Limb (tissue), 2 donors: Measurements from ENCODE around the gene POLR2L.

Experiments
- DNase-seq, 2 donors: peaks; one replicate each; pipeline ENCODE4 v3.0.0-alpha.2; 2016; ENCODE audit errors: extremely low spot score in 2 of 2

The POLR2L gene

DNA sequence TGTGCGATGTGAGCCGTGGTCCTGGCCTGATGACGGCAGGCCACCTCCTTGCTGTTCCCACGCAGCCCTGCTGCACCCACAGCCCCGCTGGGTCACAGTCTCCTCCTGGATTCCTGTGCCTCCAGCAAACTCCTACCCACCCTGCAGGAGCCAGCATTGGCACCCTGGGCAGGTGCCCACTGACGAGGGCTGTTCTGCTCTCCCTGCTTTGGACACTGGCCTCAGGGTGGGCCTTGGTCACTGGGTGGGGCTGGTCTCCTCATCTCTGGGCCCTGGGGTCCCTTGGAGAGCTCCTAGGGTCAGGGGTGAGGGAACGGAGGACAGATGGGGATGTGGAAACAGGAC is 13.0 kb upstream of the POLR2L start:
- DNase-seq, result no peak

DNA sequence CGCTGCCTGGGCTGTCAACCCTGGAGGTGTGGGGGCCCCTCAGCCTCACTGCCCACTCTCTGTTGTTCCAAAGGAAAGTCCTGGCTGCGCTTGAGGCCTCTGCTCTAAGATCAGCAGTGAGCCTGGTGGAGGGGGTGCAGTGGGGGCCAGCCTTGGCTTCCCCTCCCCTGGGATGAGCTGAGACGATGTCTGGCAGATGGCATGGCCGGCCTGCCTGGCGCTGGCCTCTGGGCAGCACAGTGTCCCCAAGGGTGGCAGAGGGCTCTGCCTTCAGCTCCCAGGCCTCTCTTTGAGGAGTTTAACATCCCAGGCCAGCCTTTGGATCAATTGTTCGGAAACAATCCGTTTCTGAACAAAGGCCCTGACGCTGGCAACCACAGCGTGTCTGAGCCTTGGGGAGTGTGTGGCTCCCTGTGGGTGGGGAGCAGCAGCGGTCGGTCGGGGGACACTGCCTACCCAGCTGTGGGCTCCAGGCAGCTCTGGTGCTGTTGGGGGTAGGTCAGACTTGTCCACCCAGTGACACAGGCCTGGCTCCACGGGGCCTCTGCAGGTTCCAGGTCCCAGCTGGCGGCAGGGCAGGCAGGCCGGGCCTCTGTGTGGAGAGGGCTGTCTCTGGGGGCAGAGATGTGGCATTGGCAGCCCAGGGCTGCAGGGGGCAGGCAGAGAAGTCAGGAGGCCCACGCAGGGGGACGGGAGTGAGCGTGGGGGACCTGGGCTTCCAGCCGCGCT is 12.4 kb upstream of the POLR2L start:
- DNase-seq, result no peak

DNA sequence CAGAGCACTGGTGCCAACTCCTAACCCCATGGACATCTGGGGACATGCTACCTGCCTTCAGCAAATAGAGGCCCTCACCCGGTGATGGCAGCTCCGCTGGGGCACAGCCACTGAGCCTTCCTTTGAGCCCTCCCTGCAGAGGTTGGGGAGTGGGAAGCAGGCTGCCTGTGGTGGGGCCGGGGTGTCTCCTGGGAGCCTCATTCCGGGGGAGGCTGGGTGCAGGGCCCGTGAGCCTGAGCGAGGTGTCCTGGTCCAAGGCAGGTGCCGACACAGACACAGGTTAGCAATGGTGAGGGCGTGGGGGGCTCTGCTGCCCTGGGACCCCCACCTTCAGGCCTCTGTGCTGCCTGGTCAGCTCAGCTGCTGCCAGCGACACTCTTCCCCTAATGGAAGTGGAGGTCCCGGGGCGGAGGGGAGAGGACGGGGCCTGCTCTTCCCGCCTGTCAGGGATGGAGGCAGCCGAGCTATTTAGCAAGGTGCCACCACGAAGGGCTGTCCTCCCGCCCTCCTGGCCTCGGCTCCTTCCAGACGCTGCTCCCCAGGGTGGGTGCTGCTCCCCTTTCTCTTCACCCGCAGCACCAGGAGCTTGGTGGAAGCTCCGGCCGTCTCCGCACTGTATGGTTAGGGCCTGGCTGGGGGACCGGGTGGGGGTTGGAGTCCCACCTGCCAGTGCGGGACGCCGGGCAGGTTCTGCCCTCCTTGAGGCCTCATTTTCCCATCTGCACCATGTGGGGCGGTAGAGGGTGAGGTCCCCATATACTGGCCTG is 11.5 kb upstream of the POLR2L start:
- no peak for DNase-seq

DNA sequence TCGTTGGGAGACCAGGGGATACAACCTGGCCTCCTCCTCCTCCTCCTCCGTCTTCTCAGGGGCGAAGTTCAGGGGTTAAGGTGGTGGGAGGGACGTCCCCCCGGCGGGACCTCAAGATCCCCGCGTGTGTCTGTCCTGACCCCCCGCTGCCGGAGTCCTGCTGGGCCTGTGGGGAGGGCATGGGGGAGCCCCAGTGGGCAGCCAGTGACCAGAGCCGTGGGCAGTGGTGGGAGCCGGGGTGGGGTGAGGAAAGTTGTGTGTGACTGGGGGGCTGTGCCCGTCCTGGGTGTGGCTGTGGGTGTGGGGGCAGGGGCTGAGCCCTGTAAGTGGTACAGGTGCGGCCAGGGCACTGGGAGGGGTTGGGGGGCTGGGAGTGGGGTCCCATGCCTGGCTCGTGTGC is 10.4 kb upstream of the POLR2L start:
- DNase-seq, result no peak

DNA sequence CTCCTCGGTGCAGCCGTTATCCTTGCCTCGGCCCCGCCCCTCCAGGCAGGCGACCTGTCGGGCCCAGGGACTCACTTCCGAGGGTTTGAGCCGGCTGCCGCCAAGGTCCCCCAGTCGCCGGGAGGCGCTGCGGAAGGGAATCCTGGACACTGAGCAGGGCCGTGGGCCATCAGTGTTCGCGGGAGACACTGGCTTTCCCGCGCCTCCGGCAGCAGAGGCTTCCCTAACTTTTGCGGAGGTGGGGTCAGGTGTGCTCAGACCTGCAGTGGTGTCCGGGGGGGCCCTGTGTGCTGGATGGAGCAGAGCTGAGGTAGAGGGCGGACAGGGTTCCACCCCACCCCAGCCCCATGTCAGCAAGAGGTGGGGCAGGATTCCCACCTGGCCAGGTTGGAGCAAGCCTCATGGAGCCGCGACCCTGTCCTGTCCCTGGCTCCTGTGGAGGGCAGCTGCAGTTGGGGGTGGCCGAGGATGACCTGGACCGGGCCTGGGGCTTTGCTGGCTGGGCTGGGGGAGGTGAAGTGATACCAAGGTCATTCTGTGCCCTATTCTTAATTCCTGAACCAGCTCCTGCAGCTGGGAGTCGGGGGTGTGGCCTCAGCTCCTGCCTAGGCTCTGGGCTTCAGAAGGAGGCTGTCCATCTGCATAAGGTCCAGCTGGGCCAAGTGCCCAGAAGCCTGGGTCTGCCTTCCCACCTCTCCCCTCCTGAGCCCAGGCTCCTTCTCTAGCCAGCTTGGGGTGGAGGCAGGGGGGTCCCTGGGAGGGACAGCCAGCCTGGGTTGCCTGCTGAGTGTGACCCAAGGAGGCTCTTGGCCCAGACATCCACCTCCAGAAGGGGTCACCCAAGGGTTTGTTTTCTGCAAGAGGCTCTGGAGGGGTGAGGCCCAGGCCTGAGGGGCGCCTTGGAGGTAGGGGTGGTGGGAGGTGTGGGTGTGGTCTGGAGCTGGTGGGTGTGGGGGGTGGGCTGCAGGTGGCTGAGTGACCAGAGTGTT is 8.7 kb upstream of the POLR2L start:
- DNase-seq, result no peak

DNA sequence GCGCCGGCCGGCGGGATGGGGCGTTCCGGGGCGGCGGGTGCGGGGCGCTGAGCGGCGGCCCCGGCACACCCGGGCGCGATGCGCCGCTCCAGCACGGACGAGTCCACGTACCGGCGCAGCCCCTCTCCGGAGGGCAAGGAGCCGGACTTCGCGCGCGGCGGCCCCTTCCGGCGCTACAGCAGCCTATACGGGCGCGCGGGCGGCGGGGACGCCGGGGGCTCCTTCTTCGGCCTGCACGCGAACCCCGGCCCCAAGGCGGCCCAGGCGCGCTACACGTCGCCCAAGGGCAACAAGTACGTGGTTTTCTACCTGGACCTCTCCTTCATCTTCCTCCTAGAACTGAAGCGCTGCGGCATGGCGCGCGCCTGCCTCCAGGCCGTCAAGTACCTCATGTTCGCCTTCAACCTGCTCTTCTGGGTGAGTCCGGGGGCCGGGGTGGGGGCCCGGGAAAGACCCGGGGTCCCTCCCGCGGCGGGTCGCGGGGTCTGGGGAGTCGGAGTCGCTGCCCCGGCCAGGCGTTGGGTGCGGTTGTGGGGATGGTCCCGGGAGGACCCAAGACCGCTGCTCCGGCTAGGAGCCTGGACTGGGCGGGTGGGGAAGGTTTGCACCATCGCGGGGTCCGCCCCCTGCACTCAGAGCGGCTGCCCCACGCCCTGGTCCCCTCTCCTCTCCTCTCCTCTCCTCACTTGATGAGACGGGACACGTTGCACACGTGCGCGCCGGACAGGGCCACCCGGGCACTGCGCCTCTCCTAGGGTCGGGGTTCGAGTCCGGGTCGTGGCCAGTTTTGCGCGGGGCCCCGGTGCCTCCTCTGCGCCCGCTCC is 7.8 kb upstream of the POLR2L start:
- no peak for DNase-seq

DNA sequence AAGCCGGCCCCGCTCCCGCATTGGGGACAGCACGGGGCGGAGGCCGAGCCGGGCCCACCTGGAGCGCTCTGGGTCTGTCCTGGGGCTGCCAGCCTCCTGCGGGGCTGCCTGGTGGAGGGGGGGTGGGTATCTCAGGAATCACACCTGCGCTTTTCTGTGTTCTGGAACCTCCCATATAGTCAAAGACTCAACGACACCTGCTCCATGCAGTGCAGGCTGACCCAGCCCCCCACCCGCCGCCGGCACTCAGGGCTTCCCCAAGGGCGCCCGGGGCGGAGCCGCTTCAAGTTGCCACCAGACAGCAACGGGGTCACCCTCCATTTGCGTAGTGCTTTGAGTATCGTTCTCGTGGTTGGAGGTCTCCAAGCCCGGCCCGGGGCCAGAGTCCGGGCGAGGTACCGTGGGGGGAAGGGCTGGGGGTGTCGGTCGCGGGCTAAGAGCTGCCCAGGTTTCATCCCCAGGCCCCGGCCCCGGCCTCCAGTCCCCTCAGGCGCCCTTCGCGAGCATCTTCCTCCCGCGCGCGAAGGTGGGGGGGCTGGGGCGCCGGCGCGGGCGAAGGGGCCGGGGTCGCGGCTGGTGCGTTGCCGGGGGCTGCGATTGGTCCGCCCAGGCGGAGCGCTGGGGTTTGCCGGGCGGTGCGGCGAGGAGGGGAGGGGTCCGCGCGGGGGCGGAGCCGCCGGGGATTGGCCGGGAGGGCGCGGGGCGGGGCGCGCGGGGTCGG is 6.9 kb upstream of the POLR2L start:
- DNase-seq, result peak in 1 of 2 donors; percentile 86

DNA sequence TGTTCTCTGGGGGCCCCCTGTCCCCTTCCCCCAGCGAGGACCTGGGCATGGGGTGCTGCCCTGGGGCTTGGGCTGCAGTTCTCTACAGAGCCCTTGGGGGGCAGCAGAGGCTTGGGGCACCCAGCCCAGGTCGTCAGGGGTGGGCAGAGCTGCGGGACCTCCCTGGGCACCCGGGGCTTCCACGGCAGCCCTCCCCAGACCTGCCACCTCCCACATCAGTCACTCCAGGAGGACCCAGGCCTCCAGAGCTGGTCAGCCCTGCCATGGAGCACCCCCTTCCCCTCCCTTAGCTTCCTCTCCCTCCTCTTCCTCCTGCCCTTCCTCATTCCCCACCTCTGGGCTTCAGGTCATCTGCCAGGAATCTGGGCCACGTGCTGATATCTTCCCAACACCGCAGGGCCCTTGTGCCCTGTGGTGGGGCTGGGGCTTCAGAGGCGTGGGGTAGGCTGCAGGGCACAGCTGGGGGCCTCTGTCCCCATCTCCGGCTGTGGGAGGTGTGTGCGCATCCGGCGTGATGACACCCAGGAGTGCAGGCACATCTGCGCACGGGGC is 6.1 kb upstream of the POLR2L start:
- DNase-seq, result no peak

DNA sequence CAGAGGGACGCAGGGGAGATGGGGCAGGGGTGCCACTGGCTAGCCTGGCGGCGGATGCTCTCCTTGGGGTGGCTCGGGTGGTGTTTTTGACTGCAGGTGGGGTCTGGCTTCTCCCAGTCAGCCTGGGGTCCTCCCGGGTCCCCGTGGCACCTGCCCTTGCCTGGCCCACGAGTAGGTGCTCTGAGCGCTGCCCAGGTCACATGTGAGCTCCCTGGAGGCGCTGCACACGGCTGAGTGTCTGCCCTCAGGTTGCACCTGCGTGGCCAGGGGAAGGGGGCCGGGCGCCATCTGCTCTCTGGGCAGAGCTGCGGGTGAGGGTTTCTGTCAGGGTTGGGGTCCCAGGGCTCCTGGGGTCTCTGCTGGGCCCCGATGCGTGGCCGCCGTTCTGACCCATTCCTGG is 5.5 kb upstream of the POLR2L start:
- no peak for DNase-seq

DNA sequence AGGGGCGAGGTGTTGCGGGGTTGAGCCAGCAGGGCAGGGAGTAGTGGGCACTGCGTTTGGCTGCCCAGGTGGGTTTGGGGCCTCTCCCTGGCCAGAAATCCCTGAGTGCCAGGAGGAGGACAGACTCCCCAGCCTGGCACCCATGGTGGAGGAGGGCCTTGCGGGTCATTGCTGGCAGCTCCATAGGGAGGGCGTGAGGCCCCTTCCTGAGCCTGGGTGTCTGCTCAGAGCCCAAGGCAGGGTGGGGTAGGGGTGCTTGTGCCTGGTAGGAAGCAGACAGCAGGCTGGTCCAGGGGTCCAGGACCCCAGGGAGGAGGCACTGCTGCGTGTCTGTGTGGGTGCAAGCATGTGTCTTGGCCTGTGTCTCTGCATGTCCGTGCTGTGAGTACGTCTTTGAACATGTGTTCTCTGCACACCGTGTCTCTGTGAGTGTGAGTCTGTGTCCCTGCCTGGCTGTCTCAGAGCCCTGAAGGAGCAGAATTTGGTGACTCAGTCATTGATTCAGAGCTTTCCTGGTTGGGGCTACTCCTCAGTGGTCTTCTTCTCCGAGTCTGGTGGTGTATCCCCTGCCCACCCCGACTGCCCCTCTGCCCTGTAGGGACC is 4.3 kb upstream of the POLR2L start:
- DNase-seq, result no peak

DNA sequence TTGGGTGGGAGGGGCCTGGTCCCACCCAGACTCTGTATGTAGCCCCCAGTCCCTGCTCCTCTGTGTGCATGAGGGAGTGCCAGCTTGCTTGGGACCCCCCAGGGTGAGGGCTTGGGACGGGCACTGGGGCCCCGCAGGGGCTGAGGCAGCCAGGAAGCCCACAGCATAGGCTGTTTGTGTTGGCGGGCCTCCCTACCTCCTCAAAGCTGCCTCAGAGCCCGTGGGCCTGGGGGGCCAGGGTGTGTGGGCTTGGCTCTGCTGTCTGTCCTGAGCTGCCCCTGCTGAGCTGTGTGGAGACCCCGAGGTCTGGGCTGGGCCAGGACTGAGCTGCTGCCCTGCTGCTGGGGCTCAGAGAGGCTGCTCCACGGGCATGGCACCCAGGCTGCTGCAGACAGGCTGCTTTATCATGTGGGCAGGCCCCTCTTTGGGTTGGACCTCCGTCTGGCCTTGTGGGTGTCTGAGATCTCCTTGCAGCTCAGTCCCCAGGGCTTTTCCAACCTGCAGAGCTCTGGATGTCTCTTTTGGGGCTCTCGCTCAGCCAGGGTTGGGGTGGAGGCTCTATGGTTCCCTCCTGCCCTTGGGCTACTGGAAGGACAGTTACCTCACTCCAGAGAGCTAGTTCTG is 3.7 kb upstream of the POLR2L start:
- DNase-seq, result peak in 1 of 2 donors; percentile 75

DNA sequence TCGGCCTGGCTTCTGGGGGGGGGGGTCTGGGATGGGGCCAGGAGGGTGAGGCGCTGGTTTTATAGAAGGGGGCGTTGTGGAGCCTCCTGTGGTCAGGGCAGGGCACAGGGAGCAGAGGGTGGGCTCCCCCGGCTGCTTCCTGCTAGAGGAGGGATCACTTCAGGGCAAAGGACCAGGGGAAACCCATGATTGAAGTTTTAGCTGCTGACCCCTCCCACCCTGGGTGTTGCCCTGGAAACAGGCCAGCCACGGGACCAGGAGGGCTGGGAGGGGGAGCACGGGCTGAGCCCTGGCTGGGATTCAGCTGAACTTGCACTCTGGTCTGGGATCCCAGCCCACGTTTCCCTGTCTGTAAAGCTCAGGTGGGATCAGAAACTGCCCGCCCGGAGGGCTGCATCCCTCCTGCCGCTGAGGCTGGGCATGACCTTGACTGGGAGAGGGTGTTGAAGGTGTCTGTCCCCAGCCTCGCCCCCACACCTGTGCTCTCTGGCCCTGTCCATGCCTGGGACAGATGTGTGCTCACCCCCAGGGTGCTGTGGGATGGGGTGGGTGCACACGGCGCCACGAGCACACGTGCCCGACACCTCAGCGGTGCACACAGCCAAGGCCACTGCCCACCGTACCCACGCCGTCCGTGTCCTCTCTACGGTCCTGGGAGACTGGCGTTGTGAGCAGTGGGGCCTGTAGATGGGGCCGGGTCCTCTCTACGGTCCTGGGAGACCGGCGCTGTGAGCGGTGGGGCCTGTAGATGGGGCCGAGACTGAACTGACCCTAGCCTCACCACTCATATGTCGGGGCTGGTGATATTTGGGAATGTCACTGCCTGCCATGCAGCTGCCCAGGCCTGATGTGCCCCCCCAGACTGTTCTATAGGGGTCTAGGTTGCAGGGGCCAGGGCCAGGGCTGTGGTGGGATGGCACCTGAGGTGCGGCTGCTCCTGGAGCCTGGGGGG is 2.6 kb upstream of the POLR2L start:
- DNase-seq, result peak; percentile 89 to 93

DNA sequence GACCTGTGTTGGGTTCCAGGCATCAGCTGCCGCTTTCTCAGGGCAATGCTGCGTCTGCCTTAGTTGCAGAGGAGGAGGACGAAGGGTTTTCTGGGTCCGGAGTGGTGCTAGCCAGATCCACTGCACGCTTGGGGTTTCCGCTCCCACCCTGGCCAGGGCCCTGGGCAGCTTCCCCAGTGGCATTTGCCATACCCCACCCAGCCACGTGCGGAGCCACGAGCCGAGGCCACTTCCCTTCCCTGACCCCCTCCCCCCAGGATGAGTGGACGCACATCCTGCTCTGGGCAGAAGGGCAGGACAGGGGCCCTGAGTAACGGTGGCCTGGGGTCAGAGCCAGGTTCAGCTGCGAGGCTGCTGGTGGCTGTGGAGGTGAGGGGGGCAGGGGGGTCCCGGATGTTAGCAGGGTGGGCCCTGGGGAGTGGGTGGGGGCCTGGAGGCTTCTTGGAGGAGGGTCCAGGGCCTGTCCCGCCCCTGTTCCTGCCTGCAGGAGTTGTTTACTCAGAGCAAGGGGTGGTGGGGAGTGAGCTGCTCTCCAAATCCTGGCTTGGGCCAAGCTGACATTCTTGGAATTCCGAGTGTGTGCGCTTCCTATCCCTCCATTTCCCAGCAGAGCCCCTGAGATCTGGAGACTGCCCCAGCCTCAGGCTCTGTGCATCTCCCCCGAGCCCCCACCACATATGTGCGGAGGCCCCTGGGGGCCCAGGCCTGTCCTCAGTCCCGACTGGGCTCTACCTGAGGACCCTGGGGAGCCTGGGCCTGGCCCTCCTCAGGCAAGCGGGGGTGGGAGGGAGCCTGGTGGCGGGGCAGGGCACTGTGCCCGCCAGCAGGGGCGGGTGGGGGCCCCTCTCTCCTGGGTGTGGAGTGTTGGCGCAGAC is 1.7 kb upstream of the POLR2L start:
- peak; percentile 82 to 89 for DNase-seq

DNA sequence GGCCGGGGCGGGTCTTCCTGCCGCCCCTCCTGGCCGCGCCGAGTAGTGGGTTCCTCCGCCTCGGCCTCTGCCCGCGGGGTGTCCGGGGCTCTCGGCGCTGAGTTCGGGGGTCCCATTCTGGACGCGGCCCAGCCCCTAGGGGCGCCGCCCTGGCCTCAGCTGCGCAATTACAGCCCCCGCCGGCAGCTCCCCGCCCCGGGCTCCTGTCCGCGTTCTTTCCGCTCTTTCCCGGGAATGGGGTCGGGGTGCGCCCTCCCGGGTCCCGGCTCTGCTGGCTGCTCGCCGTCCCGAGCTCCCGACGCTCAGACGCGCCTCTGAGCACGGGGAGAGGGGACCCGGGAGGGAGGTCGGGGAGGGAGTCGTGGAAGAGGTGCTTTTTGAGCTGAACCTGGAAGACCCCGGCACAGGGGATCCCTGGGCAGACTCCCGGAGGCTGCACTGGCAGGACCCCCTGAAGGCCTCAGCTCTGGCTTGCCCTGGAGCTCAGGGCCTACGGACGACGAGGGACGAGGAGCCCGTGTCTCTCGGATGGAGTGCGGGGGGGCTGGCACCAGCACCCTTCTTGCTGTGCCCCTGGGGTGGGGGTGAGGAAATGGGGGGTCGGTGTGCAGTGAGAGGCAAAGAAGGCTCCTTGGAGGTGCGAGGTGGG is 881 bp upstream of the POLR2L start:
- DNase-seq, result no peak

DNA sequence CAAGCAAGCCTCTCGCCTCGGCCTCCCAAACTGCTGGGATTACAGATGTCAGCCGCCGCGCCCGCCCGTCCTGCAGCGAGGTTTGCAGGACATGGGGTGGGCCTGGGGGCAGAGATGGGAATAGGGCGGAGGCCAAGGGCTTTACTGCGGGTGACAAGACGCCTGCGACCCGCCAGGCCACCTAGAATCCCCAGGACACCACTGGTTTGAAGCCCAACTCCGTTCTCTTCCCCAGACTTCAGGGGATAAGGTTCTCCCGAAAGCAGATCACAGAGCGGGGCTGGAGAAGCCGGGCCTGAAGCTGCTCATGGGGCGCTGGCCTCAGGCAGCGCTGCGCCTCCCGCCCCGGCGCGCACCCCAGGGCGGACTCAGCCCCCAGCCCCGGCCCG is 354 bp downstream of the POLR2L start:
- no peak for DNase-seq

DNA sequence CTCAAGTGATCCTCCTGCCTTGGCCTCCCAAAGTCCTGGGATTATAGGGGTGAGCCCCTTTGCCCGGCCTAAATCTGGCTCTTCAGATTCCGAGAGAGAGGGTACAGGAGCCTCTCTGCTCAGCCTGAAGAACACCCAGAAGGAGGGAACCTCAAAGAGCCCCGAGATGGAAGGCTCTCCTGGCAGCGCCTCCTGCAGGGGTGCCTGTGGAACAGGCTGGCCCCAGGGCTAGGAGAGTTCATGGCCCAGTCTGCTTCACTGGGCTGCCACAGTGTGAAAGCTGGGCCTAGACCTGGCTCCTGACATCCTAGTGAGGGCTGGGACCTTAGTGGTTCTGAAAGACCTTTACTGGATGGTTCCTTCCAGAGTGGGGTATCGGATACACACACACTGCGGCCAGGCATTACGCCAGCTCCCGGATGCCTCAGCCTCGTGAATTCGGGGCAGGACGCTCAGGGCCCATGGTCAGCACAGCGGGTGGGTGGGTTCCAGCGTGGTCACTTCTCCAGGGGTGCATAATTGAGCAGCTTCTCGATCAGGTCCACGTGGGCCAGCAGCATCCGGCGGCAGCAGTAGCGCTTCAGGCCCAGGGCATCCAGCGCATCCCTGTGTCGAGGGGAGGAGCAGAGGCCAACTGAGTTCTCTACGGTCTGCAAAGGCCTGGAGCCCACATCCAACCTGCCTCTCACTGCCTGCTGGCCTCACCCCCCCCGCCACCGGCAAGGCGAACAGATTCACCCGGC is 2.3 kb downstream of the POLR2L start:
- no peak for DNase-seq
